Esophagus (tissue), 2 donors: ENCODE data around the gene ITPR1. TPM values are rescaled to one million over a fixed set of nuclear protein-coding genes. Genes with fewer than 3 reads are reported as not detected.

Experiments used
- H3K27ac ChIP-seq, 2 donors: one replicate each; pipeline ENCODE4 v1.5.1; 2013; ENCODE audit warnings: low read depth in 2 of 2, mild to moderate bottlenecking in 2 of 2, inconsistent platforms in 1 of 2, low read length in 1 of 2, moderate library complexity in 1 of 2
- H3K27me3 ChIP-seq, 2 donors: one replicate each; pipeline ENCODE4 v1.6.1; 2013; ENCODE audit warnings: low read length in 2 of 2, control low read depth in 1 of 2, mild to moderate bottlenecking in 1 of 2; ENCODE audit not compliant: insufficient read depth in 2 of 2, control insufficient read depth in 1 of 2
- H3K36me3 ChIP-seq, 2 donors: one replicate each; pipeline ENCODE4 v1.6.1; 2013; ENCODE audit warnings: low read length in 1 of 2; ENCODE audit not compliant: control insufficient read depth in 2 of 2, insufficient read depth in 2 of 2
- H3K4me1 ChIP-seq, 2 donors: one replicate each; pipeline ENCODE4 v1.6.1; 2013; ENCODE audit warnings: low read length in 1 of 2; ENCODE audit not compliant: control insufficient read depth in 2 of 2, insufficient read depth in 2 of 2
- H3K4me3 ChIP-seq, 2 donors: one replicate each; pipeline ENCODE4 v1.5.1; 2013; ENCODE audit warnings: low read length in 2 of 2, mild to moderate bottlenecking in 2 of 2, low read depth in 1 of 2, moderate library complexity in 1 of 2
- H3K9me3 ChIP-seq, 2 donors: one replicate each; pipeline ENCODE4 v1.6.1; 2013; ENCODE audit warnings: mild to moderate bottlenecking in 2 of 2, low read depth in 1 of 2, low read length in 1 of 2, moderate library complexity in 1 of 2; ENCODE audit not compliant: control insufficient read depth in 2 of 2, insufficient read depth in 1 of 2
- WGBS, 2 donors: extraction: QIAGEN DNeasy Blood & Tissue Kit; methylation state at CpG; one replicate each; pipeline ENCODE4 v1.1.7; 2013; 5-methylcytosine and 5-hydroxymethylcytosine counted together
- polyA plus RNA-seq, 2 donors: library from polyadenylated mRNA; stranded (reverse); fragments of 200-250 nt; gene quantifications; one replicate each; pipeline ENCODE4 v1.2.3, GENCODE V29; 2013
- donor health status: healthy with polysubstance abuse.
- donor health status: Bipolar disorder and iron deficiency.

ITPR1 gene
- polyA plus RNA-seq, 2 donors: 7.5 to 16.3 TPM

GRCh38 chr3:4823385-4823784 lies 330.2 kb downstream of the ITPR1 start:
- no peaks in the 10 kb centered on the region for H3K27me3 ChIP-seq
- no peaks in the 10 kb centered on the region for H3K9me3 ChIP-seq
- no peak overlapping the region for H3K4me3 ChIP-seq
- WGBS, 2 donors: 90 to 94% methylated on average over 1 of the region's 1 CpG
- H3K27ac ChIP-seq: no peak overlapping the region
- peaks cover 3 to 5% of the 10 kb centered on the region in 2 donors for H3K36me3 ChIP-seq
- peaks cover 0 to 18% of the 10 kb centered on the region in 2 donors for H3K4me1 ChIP-seq

GRCh38 chr3:4823986-4824925 lies 331.1 kb downstream of the ITPR1 start:
- no peaks in the 10 kb centered on the region for H3K9me3 ChIP-seq
- H3K4me1 ChIP-seq: peaks cover 0 to 20% of the 10 kb centered on the region in 2 donors
- peaks cover 3% of the 10 kb centered on the region in 2 donors for H3K36me3 ChIP-seq
- peak overlapping the region; percentile 87 to 100 for H3K27ac ChIP-seq
- no peaks in the 10 kb centered on the region for H3K27me3 ChIP-seq
- WGBS, 2 donors: 81 to 85% methylated on average over 26 of the region's 26 CpGs
- H3K4me3 ChIP-seq: no peak overlapping the region

GRCh38 chr3:4824926-4825325 lies 331.8 kb downstream of the ITPR1 start:
- H3K4me1 ChIP-seq: peaks cover 0 to 20% of the 10 kb centered on the region in 2 donors
- 12 to 21% methylated on average over 3 of the region's 3 CpGs for WGBS, 2 donors

DNA sequence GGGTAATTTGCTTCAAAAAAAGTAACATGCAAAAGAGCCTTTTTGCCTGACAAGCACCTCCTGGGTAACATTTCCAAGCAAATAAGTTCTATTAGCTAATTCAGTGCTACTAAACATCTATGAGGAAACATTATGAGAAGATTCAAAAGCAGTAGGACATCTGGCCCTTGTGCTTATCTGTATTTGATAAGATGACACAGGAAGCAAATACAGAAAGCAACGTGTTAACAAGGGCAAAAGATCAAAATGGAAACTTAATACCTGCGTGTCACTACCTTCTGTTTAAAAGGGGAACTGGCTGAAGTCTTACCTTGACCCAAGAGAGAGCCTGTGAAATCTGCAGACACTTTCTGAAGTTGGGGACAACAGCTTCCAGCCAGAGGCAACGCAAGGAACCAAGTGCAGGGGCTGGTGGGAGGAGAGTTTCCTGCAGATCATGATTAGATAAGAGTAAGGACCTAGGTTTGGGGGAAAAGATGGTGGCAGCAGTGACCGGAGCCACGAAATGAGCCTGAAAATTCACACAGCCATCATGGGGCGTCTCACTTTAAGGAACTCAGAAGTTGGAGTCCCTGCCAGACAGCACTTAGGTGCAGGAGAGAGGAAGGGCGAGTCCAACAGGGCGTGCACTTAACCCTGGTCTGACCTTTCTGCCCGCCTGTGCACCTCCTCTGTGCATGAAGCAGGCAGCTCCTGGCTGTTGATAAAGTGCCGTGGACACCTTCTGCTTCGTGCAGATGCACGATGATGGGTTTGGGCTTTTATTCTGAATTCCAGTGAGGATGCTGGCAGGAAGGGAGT lies 332.5 kb downstream of the ITPR1 start:
- Histone ChIP-seq H3K4me3 (peak overlapping the region in 1 of 2 donors; percentile 0), H3K4me1 (peaks cover 0 to 20% of the 10 kb centered on the region in 2 donors)

More at GRCh38 chr3:4824926-4825325, 331.8 kb downstream of the ITPR1 start:
- H3K27ac ChIP-seq: peak overlapping the region; percentile 87 to 100
- H3K9me3 ChIP-seq: no peaks in the 10 kb centered on the region
- H3K4me3 ChIP-seq: no peak overlapping the region
- peaks cover 3% of the 10 kb centered on the region in 2 donors for H3K36me3 ChIP-seq
- H3K27me3 ChIP-seq: no peaks in the 10 kb centered on the region

DNA sequence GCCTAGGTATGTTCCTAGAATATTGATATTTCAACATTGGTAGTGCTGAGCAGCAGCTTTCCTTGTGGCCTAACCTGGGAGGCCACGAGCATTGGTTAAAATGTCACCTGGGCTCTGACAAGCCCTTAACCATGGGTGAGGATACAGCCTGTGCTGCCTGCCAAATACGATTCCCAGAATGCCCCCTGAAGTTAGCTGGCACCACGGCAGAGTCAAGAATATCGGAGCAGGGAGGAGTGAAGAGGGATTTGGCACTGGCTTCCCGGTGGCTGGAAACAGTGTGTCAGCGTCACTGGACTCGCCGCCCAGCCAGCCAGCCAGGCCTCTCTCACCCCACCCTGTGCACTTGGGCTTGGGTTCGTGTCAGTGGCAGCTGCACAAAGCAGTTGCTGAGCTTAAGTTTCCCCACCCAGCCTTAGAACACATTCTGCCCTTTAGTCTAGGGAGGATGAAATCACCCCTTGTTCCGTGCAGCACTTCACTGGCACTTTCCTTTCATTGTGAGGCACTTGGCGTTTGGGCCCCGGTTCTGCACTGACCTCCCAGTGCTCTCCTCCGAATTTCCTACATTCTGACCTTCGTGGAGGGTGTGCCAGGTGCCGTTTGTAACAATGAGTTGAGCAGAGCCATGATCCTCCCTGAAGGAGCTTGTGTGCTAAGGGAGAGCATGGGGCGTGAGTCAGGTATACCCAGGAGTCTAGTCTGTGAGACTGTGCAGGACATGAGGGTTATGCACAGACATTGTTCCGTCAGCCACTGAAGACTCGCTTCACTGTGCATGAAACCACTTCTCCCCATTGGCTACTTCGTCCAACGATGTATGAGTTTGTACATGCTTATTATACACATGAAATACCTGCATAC lies 333.3 kb downstream of the ITPR1 start:
- no peaks in the 10 kb centered on the region for H3K27me3 ChIP-seq
- WGBS, 2 donors: 33 to 46% methylated on average over 20 of the region's 20 CpGs
- H3K9me3 ChIP-seq: no peaks in the 10 kb centered on the region
- H3K4me1 ChIP-seq: peaks cover 0 to 20% of the 10 kb centered on the region in 2 donors
- peak overlapping the region in 1 of 2 donors; percentile 0 for H3K4me3 ChIP-seq
- H3K27ac ChIP-seq: peak overlapping the region; percentile 87 to 100
- peaks cover 3% of the 10 kb centered on the region in 2 donors for H3K36me3 ChIP-seq

More for the DNA sequence above, 332.5 kb downstream of the ITPR1 start:
- Histone ChIP-seq H3K36me3 (peaks cover 3% of the 10 kb centered on the region in 2 donors), H3K27me3 (no peaks in the 10 kb centered on the region), H3K9me3 (no peaks in the 10 kb centered on the region), H3K27ac (peak overlapping the region; percentile 87 to 100)
- 30 to 33% methylated on average over 12 of the region's 12 CpGs for WGBS, 2 donors

DNA sequence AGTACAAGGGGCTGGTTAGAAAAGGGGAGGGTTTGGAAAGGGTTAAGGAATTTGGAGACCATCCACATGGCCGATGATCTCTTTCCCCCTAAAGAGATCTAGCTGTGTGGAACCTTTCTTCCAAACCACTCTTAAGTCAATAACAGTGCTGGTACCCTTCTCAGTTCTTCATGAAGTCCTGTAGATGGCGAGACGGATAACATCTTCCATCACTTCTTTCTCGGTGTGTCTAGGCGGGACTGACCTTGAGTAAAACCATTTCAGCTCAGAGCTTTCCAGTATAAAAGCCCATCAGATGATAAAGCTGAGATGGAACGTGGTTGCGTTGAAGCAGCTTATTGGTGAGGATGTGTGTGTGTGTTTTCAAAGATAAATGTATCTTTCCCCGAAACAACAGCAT lies 334.6 kb downstream of the ITPR1 start:
- Histone ChIP-seq H3K4me3 (no peak overlapping the region), H3K4me1 (peaks cover 0 to 20% of the 10 kb centered on the region in 2 donors), H3K9me3 (no peaks in the 10 kb centered on the region), H3K36me3 (peaks cover 3 to 5% of the 10 kb centered on the region in 2 donors), H3K27me3 (no peaks in the 10 kb centered on the region), H3K27ac (peak overlapping the region; percentile 87 to 90)
- 78 to 83% methylated on average over 8 of the region's 8 CpGs for WGBS, 2 donors

- 70 to 75% methylated on average over 10 of the region's 10 CpGs for WGBS, 2 donors
- no peaks in the 10 kb centered on the region for H3K9me3 ChIP-seq
These were observed 335.3 kb downstream of the ITPR1 start for GRCh38 chr3:4828279-4829030.

GRCh38 chr3:4829031-4829394 lies 335.9 kb downstream of the ITPR1 start:
- peak overlapping the region; percentile 87 to 96 for H3K27ac ChIP-seq
- WGBS, 2 donors: 69 to 90% methylated on average over 1 of the region's 1 CpG
- H3K9me3 ChIP-seq: no peaks in the 10 kb centered on the region
- peaks cover 3 to 5% of the 10 kb centered on the region in 2 donors for H3K36me3 ChIP-seq
- H3K4me3 ChIP-seq: no peak overlapping the region
- no peaks in the 10 kb centered on the region for H3K27me3 ChIP-seq
- peaks cover 0 to 21% of the 10 kb centered on the region in 2 donors for H3K4me1 ChIP-seq

More at GRCh38 chr3:4828279-4829030, 335.3 kb downstream of the ITPR1 start:
- Histone ChIP-seq H3K36me3 (peaks cover 3 to 5% of the 10 kb centered on the region in 2 donors), H3K27me3 (no peaks in the 10 kb centered on the region), H3K4me3 (no peak overlapping the region), H3K27ac (peak overlapping the region; percentile 87 to 96), H3K4me1 (peaks cover 0 to 21% of the 10 kb centered on the region in 2 donors)
